ENCODE data around the gene SPP1.

The SPP1 gene

DNA sequence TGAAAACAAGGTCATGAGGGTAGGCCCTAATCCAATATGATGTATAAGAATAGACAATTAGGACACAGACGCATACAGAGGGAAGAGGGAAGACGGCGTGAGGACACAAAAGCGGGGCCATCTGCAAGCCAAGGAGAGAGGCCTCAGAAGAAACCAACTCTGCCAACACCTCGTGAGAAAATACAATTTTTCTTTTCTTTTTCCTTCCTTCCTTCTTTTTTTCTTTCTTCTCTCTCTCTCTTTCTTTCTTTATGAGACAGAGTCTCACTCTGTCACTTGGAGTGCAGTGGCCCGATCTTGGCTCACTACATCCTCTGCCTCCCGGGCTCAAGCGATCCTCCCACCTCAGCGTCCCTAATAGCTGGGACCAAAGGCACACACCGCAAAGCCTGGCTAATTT is 30.4 kb downstream of the SPP1 start:
- H3K27ac ChIP-seq = no peak overlapping the region
- CTCF ChIA-PET = no interaction called here
- POLR2A ChIA-PET (ENCODE audit: low non-redundant PET) = no interaction called here
- TF ChIP-seq, protein P1, sequence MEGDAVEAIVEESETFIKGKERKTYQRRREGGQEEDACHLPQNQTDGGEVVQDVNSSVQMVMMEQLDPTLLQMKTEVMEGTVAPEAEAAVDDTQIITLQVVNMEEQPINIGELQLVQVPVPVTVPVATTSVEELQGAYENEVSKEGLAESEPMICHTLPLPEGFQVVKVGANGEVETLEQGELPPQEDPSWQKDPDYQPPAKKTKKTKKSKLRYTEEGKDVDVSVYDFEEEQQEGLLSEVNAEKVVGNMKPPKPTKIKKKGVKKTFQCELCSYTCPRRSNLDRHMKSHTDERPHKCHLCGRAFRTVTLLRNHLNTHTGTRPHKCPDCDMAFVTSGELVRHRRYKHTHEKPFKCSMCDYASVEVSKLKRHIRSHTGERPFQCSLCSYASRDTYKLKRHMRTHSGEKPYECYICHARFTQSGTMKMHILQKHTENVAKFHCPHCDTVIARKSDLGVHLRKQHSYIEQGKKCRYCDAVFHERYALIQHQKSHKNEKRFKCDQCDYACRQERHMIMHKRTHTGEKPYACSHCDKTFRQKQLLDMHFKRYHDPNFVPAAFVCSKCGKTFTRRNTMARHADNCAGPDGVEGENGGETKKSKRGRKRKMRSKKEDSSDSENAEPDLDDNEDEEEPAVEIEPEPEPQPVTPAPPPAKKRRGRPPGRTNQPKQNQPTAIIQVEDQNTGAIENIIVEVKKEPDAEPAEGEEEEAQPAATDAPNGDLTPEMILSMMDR (conservative IDR thresholded peaks at IDR 0.05; ENCODE audit: low read depth) = no peak
- DNase-seq (ENCODE audit: low spot score) = no peak

- POLR2A ChIA-PET (ENCODE audit: low non-redundant PET) = no interaction called here
- H3K27ac ChIP-seq = peak overlapping the region; percentile 81
Measured at GRCh38 chr4:88006956-88007303, 31.4 kb downstream of the SPP1 start.

GRCh38 chr4:88007304-88008121 is 32.0 kb downstream of the SPP1 start, which contains the start of gene PKD2:
Gene PKD2, plus strand, starts transcription at chr4:88007635. Its CDS starts 99 bp downstream, at chr4:88007734.
- POLR2A ChIA-PET (ENCODE audit: low non-redundant PET) = no interaction called here
- CTCF ChIA-PET = interaction anchor here (0.6 kb wide), 1 partner anchor 50 kb away, joined by 3 read pairs; no protein-coding TSS in a partner anchor
- H3K27ac ChIP-seq = peak within 1 kb of the TSS; percentile 81
- TF ChIP-seq, protein P1 (conservative IDR thresholded peaks at IDR 0.05; ENCODE audit: low read depth) = no peak
- peak; percentile 76 for DNase-seq (ENCODE audit: low spot score)

More at GRCh38 chr4:88006956-88007303, 31.4 kb downstream of the SPP1 start:
- TF ChIP-seq, protein P1 (conservative IDR thresholded peaks at IDR 0.05; ENCODE audit: low read depth) = no peak
- CTCF ChIA-PET = interaction anchor here (0.6 kb wide), 1 partner anchor 50 kb away, joined by 3 read pairs; no protein-coding TSS in a partner anchor
- no peak for DNase-seq (ENCODE audit: low spot score)

- peak overlapping the region; percentile 81 for H3K27ac ChIP-seq
- POLR2A ChIA-PET (ENCODE audit: low non-redundant PET) = no interaction called here
- TF ChIP-seq, protein P1 (conservative IDR thresholded peaks at IDR 0.05; ENCODE audit: low read depth) = no peak
- DNase-seq (ENCODE audit: low spot score) = peak; percentile 52
- CTCF ChIA-PET = interaction anchor here (1.0 kb wide), 1 partner anchor 159 kb away, joined by 6 read pairs; no protein-coding TSS in a partner anchor
Measured at GRCh38 chr4:88008122-88008742, 32.7 kb downstream of the SPP1 start.

GRCh38 chr4:88008743-88009171 is 33.2 kb downstream of the SPP1 start:
- CTCF ChIA-PET = interaction anchor here (1.0 kb wide), 1 partner anchor 160 kb away, joined by 6 read pairs; no protein-coding TSS in a partner anchor
- H3K27ac ChIP-seq = no peak overlapping the region

GRCh38 chr4:88009871-88010270 is 34.4 kb downstream of the SPP1 start:
- no peak overlapping the region for H3K27ac ChIP-seq
- ChIA-PET CTCF (interaction anchor here (0.6 kb wide), 1 partner anchor 728 kb away, joined by 4 read pairs; no protein-coding TSS in a partner anchor), POLR2A (ENCODE audit: low non-redundant PET) (interaction anchor here (0.7 kb wide), 1 partner anchor 351 kb away, joined by 4 read pairs; no protein-coding TSS in a partner anchor)
- TF ChIP-seq, protein P1 (conservative IDR thresholded peaks at IDR 0.05; ENCODE audit: low read depth) = no peak
- DNase-seq (ENCODE audit: low spot score) = no peak

More at GRCh38 chr4:88008743-88009171, 33.2 kb downstream of the SPP1 start:
- POLR2A ChIA-PET (ENCODE audit: low non-redundant PET) = no interaction called here
- TF ChIP-seq, protein P1 (conservative IDR thresholded peaks at IDR 0.05; ENCODE audit: low read depth) = no peak
- no peak for DNase-seq (ENCODE audit: low spot score)
